WTC11 (cell line): Measurements from ENCODE around the gene MAP7. TPM values are rescaled to one million over a fixed set of nuclear protein-coding genes. Genes with fewer than 3 reads are reported as not detected.
A peak's percentile ranks its signal among the peaks of the same experiment; 100 is the strongest.
"Not testable (repeated sequence)": the region's sequence is repeated elsewhere in the genome, so short reads cannot be mapped to it uniquely, and the experiment has no call there.

Source experiments
- ATAC-seq: fragments of 200-7000 bp; cut with Tn5 transposase; 2 replicates; pipeline ENCODE4 v1.10.0; 2021; ENCODE audit warnings: mild to moderate bottlenecking, moderate library complexity
- CTCF ChIA-PET: fragments of 300-600 bp; sonication (Branson Sonifier 250); formaldehyde crosslinking; loops from one replicate; lab custom pipeline; 2021; ENCODE audit warnings: antibody characterized with exemption; lab: Charles Lee
- POLR2A ChIA-PET: fragments of 350-600 bp; sonication (Branson Sonifier 250); formaldehyde crosslinking; loops from one replicate; lab custom pipeline; 2021; ENCODE audit warnings: antibody characterized with exemption; lab: Charles Lee
- DNase-seq: peaks from one replicate; pipeline ENCODE4 v3.0.0; 2021; ENCODE audit warnings: low spot score
- H3K27ac Mint-ChIP-seq: 2 replicates; pipeline ENCODE4 v1.8.0; 2021; ENCODE audit warnings: mixed read lengths
- H3K27me3 Mint-ChIP-seq: 2 replicates; pipeline ENCODE4 v1.8.0; 2021; ENCODE audit warnings: low read depth, mild to moderate bottlenecking, moderate library complexity, mixed read lengths
- H3K36me3 Mint-ChIP-seq: 2 replicates; pipeline ENCODE4 v1.8.0; 2021; ENCODE audit warnings: mixed read lengths
- H3K4me1 Mint-ChIP-seq: 2 replicates; pipeline ENCODE4 v1.8.0; 2022; ENCODE audit warnings: mixed read lengths
- H3K4me3 Mint-ChIP-seq: 2 replicates; pipeline ENCODE4 v1.8.0; 2021; ENCODE audit warnings: mild to moderate bottlenecking, moderate library complexity, mixed read lengths
- H3K9me3 Mint-ChIP-seq: 2 replicates; pipeline ENCODE4 v1.8.0; 2021; ENCODE audit warnings: mixed read lengths
- ELF4 ChIP-seq: sonication (generic); formaldehyde crosslinking; IDR thresholded peaks from 2 replicates; pipeline ENCODE4 v1.8.1; 2022; ENCODE audit warnings: low read depth, mild to moderate bottlenecking, moderate library complexity, missing genetic modification reagents
- ESRRA ChIP-seq: sonication (generic); formaldehyde crosslinking; IDR thresholded peaks from 2 replicates; pipeline ENCODE4 v1.8.1; 2022; ENCODE audit warnings: mild to moderate bottlenecking, missing genetic modification reagents, borderline replicate concordance
- FOXP1 ChIP-seq: sonication (generic); formaldehyde crosslinking; IDR thresholded peaks from 2 replicates; pipeline ENCODE4 v1.8.0; 2022; ENCODE audit warnings: missing genetic modification reagents, mild to moderate bottlenecking, moderate library complexity, borderline replicate concordance
- GRHL2 ChIP-seq: fragments of 250-450 bp; sonication (Bioruptor Pico); IDR thresholded peaks from 2 replicates; pipeline ENCODE4 v1.8.0; 2022; ENCODE audit warnings: mild to moderate bottlenecking, moderate library complexity; ENCODE audit not compliant: insufficient replicate concordance, severe bottlenecking
- NFYB ChIP-seq: sonication (generic); formaldehyde crosslinking; conservative IDR thresholded peaks from 2 replicates; pipeline ENCODE4 v1.8.0; 2022; ENCODE audit warnings: low read depth, missing genetic modification reagents
- NR3C1 ChIP-seq: sonication (generic); formaldehyde crosslinking; conservative IDR thresholded peaks from 2 replicates; pipeline ENCODE4 v1.8.1; 2023; ENCODE audit warnings: low read depth, mild to moderate bottlenecking, missing genetic modification reagents
- SOX15 ChIP-seq: fragments of 250-450 bp; sonication (Bioruptor Pico); IDR thresholded peaks from 2 replicates; pipeline ENCODE4 v1.9.0; 2021; ENCODE audit warnings: mild to moderate bottlenecking
- SP1 ChIP-seq: sonication (generic); formaldehyde crosslinking; conservative IDR thresholded peaks from 2 replicates; pipeline ENCODE4 v1.8.1; 2022; ENCODE audit warnings: missing genetic modification reagents
- STAT6 ChIP-seq: sonication (generic); formaldehyde crosslinking; conservative IDR thresholded peaks from 2 replicates; pipeline ENCODE4 v1.8.1; 2023; ENCODE audit warnings: mild to moderate bottlenecking, low read depth, missing genetic modification reagents, moderate library complexity
- ZNF263 ChIP-seq: sonication (generic); formaldehyde crosslinking; IDR thresholded peaks from 2 replicates; pipeline ENCODE4 v1.8.1; 2022; ENCODE audit warnings: low read depth, mild to moderate bottlenecking, moderate library complexity, missing genetic modification reagents
- total RNA-seq: library from RNA; stranded (reverse); gene quantifications from 3 replicates; pipeline ENCODE4 v1.2.3, GENCODE V29; 2021
- TF ChIP-seq, protein P1 (sequence below): sonication (generic); formaldehyde crosslinking; IDR thresholded peaks from 2 replicates; pipeline ENCODE4 v1.8.1; 2022; ENCODE audit warnings: low read depth, missing genetic modification reagents, borderline replicate concordance
- TF ChIP-seq, protein P2 (sequence below): fragments of 250-450 bp; sonication (Bioruptor Pico); conservative IDR thresholded peaks from 2 replicates; pipeline ENCODE4 v1.9.0; 2021; ENCODE audit warnings: mild to moderate bottlenecking
- TF ChIP-seq, protein P3 (sequence below): sonication (generic); formaldehyde crosslinking; IDR thresholded peaks from 2 replicates; pipeline ENCODE4 v1.8.1; 2023; ENCODE audit warnings: mild to moderate bottlenecking, missing genetic modification reagents
- TF ChIP-seq, protein P4 (sequence below): fragments of 250-450 bp; sonication (Bioruptor Pico); IDR thresholded peaks from 2 replicates; pipeline ENCODE4 v1.9.0; 2021; ENCODE audit warnings: mild to moderate bottlenecking

MAP7 gene
- total RNA-seq, 1 experiment from 2014 or later: 56.6 TPM

GRCh38 chr6:136382676-136383252, 167.5 kb downstream of the MAP7 start:
- CTCF ChIA-PET: no interaction called here
- Mint-ChIP-seq H3K9me3 (no peaks in the 10 kb centered on the region), H3K27ac (0 out of 2 replicates have a peak overlapping the region, but pooled peaks have one; percentile 32), H3K4me3 (no peak overlapping the region)
- ATAC-seq: no peak
- TF ChIP-seq, protein P1, sequence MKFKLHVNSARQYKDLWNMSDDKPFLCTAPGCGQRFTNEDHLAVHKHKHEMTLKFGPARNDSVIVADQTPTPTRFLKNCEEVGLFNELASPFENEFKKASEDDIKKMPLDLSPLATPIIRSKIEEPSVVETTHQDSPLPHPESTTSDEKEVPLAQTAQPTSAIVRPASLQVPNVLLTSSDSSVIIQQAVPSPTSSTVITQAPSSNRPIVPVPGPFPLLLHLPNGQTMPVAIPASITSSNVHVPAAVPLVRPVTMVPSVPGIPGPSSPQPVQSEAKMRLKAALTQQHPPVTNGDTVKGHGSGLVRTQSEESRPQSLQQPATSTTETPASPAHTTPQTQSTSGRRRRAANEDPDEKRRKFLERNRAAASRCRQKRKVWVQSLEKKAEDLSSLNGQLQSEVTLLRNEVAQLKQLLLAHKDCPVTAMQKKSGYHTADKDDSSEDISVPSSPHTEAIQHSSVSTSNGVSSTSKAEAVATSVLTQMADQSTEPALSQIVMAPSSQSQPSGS (CRISPR knock-in tag): no peak
- no peak for TF ChIP-seq NR3C1 (CRISPR knock-in tag)
- no peak for TF ChIP-seq FOXP1 (CRISPR knock-in tag)
- no peak for TF ChIP-seq ELF4 (CRISPR knock-in tag)
- TF ChIP-seq ESRRA (CRISPR knock-in tag): no peak
- TF ChIP-seq, all 79 proteins: peak for 0
- Mint-ChIP-seq H3K27me3 (no peaks in the 10 kb centered on the region), H3K4me1 (peaks cover 13% of the 10 kb centered on the region), H3K36me3 (peaks cover 5% of the 10 kb centered on the region)
- POLR2A ChIA-PET: no interaction called here
- DNase-seq: no peak

DNA sequence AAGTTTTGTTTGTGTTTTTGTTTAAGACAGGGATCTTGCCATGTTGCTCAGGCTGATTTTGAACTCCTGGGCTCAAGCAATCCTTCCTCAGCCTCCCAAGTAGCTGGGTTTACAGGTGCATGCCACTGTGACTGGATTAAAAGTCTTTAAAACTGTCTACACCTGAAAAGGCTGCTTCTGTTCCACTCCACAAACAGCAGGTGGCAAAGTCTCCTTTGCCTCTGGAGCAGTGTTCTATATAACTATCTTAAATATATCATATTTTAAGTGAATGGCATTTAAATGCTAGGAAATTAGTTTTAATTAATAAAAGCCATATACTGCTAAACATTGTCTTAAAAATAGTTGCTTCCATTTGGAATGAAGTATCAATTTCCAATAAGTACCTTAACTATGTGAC, 171.3 kb downstream of the MAP7 start:
- Mint-ChIP-seq H3K9me3 (no peaks in the 10 kb centered on the region), H3K4me3 (no peak overlapping the region), H3K36me3 (peaks cover 15% of the 10 kb centered on the region), H3K4me1 (peaks cover 11% of the 10 kb centered on the region), H3K27me3 (no peaks in the 10 kb centered on the region), H3K27ac (no peak overlapping the region)
- CTCF ChIA-PET: interaction anchor here (2.5 to 2.7 kb wide), 2 partner anchors 168 to 171 kb away, joined by 13 to 17 read pairs; partner anchors contain the start of gene MAP7
- no peak for DNase-seq
- no peak for ATAC-seq
- TF ChIP-seq STAT6 (CRISPR knock-in tag) (no peak), SP1 (CRISPR knock-in tag) (no peak), NFYB (CRISPR knock-in tag) (no peak), GRHL2 (CRISPR knock-in tag) (no peak), ZNF263 (CRISPR knock-in tag) (no peak), SOX15 (CRISPR knock-in tag) (no peak)
- TF ChIP-seq, protein P2, sequence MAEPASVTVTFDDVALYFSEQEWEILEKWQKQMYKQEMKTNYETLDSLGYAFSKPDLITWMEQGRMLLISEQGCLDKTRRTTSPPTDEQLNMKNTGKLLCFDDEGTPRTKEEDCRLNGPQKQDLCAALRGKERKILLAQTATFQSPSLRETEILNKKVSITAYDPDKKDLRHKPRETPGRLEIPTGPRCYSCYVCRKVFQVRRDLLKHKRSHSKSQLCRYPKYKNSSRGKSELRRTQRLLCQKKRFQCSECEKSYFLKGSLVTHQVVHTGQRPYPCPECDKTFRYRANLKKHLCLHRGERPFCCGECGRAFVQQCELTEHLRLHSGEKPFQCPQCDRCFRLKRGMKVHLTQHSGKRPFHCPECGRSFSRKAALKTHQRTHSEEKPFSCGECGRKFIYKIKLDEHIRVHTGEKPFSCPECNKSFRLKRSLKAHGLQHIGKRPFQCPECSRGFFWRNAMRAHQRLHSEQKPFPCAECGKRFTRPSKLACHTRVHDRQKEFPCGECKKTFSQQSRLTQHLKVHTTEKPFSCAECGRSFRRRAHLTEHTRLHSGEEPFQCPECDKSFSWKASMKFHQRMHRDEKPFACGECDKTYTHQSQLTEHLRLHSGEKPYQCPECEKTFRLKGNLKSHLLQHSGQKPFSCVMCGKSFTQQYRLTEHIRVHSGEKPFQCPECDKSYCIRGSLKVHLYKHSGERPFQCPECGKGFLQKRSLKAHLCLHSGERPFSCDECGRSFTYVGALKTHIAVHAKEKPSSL (CRISPR knock-in tag): no peak
- TF ChIP-seq, protein P3, sequence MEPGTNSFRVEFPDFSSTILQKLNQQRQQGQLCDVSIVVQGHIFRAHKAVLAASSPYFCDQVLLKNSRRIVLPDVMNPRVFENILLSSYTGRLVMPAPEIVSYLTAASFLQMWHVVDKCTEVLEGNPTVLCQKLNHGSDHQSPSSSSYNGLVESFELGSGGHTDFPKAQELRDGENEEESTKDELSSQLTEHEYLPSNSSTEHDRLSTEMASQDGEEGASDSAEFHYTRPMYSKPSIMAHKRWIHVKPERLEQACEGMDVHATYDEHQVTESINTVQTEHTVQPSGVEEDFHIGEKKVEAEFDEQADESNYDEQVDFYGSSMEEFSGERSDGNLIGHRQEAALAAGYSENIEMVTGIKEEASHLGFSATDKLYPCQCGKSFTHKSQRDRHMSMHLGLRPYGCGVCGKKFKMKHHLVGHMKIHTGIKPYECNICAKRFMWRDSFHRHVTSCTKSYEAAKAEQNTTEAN: no peak
- TF ChIP-seq, protein P4, sequence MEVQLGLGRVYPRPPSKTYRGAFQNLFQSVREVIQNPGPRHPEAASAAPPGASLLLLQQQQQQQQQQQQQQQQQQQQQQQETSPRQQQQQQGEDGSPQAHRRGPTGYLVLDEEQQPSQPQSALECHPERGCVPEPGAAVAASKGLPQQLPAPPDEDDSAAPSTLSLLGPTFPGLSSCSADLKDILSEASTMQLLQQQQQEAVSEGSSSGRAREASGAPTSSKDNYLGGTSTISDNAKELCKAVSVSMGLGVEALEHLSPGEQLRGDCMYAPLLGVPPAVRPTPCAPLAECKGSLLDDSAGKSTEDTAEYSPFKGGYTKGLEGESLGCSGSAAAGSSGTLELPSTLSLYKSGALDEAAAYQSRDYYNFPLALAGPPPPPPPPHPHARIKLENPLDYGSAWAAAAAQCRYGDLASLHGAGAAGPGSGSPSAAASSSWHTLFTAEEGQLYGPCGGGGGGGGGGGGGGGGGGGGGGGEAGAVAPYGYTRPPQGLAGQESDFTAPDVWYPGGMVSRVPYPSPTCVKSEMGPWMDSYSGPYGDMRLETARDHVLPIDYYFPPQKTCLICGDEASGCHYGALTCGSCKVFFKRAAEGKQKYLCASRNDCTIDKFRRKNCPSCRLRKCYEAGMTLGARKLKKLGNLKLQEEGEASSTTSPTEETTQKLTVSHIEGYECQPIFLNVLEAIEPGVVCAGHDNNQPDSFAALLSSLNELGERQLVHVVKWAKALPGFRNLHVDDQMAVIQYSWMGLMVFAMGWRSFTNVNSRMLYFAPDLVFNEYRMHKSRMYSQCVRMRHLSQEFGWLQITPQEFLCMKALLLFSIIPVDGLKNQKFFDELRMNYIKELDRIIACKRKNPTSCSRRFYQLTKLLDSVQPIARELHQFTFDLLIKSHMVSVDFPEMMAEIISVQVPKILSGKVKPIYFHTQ (CRISPR knock-in tag): no peak
- POLR2A ChIA-PET: no interaction called here

DNA sequence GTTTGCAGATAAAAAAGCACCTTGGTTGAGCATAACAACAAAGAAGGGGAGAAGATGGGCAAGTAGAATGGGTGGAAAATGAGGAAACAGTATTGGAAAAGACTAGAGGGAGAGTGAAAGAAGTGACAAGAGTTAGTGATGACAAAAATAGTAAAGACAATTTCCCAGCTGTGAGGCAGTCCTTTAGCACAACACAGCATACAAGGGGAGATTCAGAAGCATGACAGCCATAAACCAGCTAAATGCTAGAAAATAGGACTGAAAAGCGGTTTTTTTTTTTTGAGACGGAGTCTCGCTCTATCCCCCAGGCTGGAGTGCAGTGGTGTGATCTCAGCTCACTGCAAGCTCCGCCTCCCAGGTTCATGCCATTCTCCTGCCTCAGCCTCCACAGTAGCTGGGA, 174.4 kb downstream of the MAP7 start:
- Mint-ChIP-seq H3K27ac (peak overlapping the region; percentile 5; the same call in 1 of the 2 replicates), H3K36me3 (peaks cover 15% of the 10 kb centered on the region)
- H3K9me3 Mint-ChIP-seq, H3K4me3 Mint-ChIP-seq, H3K27me3 Mint-ChIP-seq, POLR2A ChIA-PET, CTCF ChIA-PET, DNase-seq, ATAC-seq, H3K4me1 Mint-ChIP-seq: not testable (repeated sequence)
